GM12878 (cell line): ENCODE results near the gene TMEM131L. TPM values are rescaled to one million over a fixed set of nuclear protein-coding genes. Genes with fewer than 3 reads are reported as not detected.
A peak's percentile ranks its signal among the peaks of the same experiment; 100 is the strongest.

Source experiments
- ATAC-seq: fragments of 200-7000 bp; cut with Tn5 transposase; 3 replicates; pipeline ENCODE4 v1.9.1; 2020; ENCODE audit warnings: mild to moderate bottlenecking, moderate library complexity
- BruUV-seq: library from RNA; stranded (reverse); fragments of 400-500 nt; replicated peaks from 2 replicates; lab custom pipeline; 2021; lab: Mats Ljungman, UMichigan
- CTCF ChIA-PET: fragments of 300-600 bp; sonication (Branson Sonifier 250); formaldehyde crosslinking; extraction: SDS; loops from one replicate; lab custom pipeline; 2021; ENCODE audit warnings: inconsistent platforms; lab: Yijun Ruan, JAX
- POLR2A ChIA-PET: fragments of 350-600 bp; formaldehyde crosslinking; extraction: SDS; loops from one replicate; lab custom pipeline; 2021; ENCODE audit warnings: inconsistent platforms; lab: Charles Lee
- RAD21 ChIA-PET: fragments of 300-600 bp; sonication (Branson Sonifier 250); formaldehyde crosslinking; loops from one replicate; lab custom pipeline; 2023; ENCODE audit warnings: antibody characterized with exemption; ENCODE audit not compliant: unreplicated experiment; lab: Charles Lee
- SMC1A ChIA-PET: fragments of 300-600 bp; sonication (Branson Sonifier 250); formaldehyde crosslinking; loops from one replicate; lab custom pipeline; 2023; ENCODE audit not compliant: unreplicated experiment, uncharacterized antibody; lab: Charles Lee
- DNase-seq: peaks from one replicate; pipeline ENCODE4 v3.0.0-alpha.2; 2011; ENCODE audit warnings: low read depth, low spot score
- FAIRE-seq: peaks from 3 replicates; lab custom pipeline; 2011; peaks lifted over from hg19 to GRCh38; lab: Jason Lieb, UNC
- H2AFZ ChIP-seq: 2 replicates; pipeline ENCODE4 v1.6.0; 2011; ENCODE audit warnings: low read depth, low read length, control low read depth; ENCODE audit not compliant: control insufficient read depth
- H3K27ac ChIP-seq: 2 replicates; pipeline ENCODE4 v1.5.1; 2011; ENCODE audit warnings: control low read depth; ENCODE audit not compliant: control insufficient read depth, insufficient read depth
- H3K27me3 ChIP-seq, 2 experiments: replicated peaks in 1 of 2; 2 replicates each; pipeline versions ENCODE4 v1.6.0 to v1.6.1; 2011; ENCODE audit warnings: low read length in 1 of 2; ENCODE audit not compliant: control insufficient read depth in 2 of 2, insufficient read depth in 2 of 2
- H3K36me3 ChIP-seq, 2 experiments: 2 replicates each; pipeline ENCODE4 v1.5.1; 2011; ENCODE audit warnings: low read length in 1 of 2; ENCODE audit not compliant: control insufficient read depth in 2 of 2, insufficient read depth in 2 of 2
- H3K4me1 ChIP-seq: 2 replicates; pipeline ENCODE4 v1.6.1; 2011; ENCODE audit warnings: mild to moderate bottlenecking, low read length, moderate library complexity, mixed read lengths; ENCODE audit not compliant: control insufficient read depth, insufficient read depth
- H3K4me2 ChIP-seq: 2 replicates; pipeline ENCODE4 v1.6.0; 2011; ENCODE audit warnings: control low read depth; ENCODE audit not compliant: control insufficient read depth, insufficient read depth
- H3K4me3 ChIP-seq: fragments of 200-600 bp; sonication (generic); 2 replicates; pipeline ENCODE4 v1.5.1; 2016
- H3K79me2 ChIP-seq: 2 replicates; pipeline ENCODE4 v1.6.0; 2011; ENCODE audit warnings: low read length; ENCODE audit not compliant: control insufficient read depth, insufficient read depth
- H3K9ac ChIP-seq: 2 replicates; pipeline ENCODE4 v1.8.0; 2011; ENCODE audit warnings: low read length, control low read depth, mixed read lengths; ENCODE audit not compliant: control insufficient read depth, insufficient read depth
- H3K9me3 ChIP-seq: replicated peaks from 3 replicates; pipeline ENCODE4 v1.5.1; 2011; ENCODE audit warnings: mild to moderate bottlenecking, low read length; ENCODE audit not compliant: control insufficient read depth, insufficient read depth
- H4K20me1 ChIP-seq: 2 replicates; pipeline ENCODE4 v1.6.0; 2011; ENCODE audit not compliant: control insufficient read depth, insufficient read depth
- RAD21 ChIP-seq: IDR thresholded peaks from 2 replicates; pipeline ENCODE4 v1.6.1; 2011; ENCODE audit warnings: mild to moderate bottlenecking, low read depth, low read length, moderate library complexity; ENCODE audit not compliant: insufficient read depth
- SMC3 ChIP-seq: IDR thresholded peaks from 2 replicates; pipeline ENCODE4 v1.6.1; 2011; ENCODE audit warnings: low read length, improper control_type of control experiment, borderline replicate concordance
- TCF7 ChIP-seq: IDR thresholded peaks from 2 replicates; pipeline ENCODE4 v1.6.1; 2014; ENCODE audit warnings: antibody characterized with exemption, borderline replicate concordance
- ZNF217 ChIP-seq: fragments of 450-650 bp; IDR thresholded peaks from 2 replicates; pipeline ENCODE4 v1.6.1; 2017; ENCODE audit warnings: antibody characterized with exemption, mild to moderate bottlenecking
- ZNF274 ChIP-seq: IDR thresholded peaks from one replicate; pipeline ENCODE4 v1.8.0; 2011; ENCODE audit not compliant: insufficient read length, insufficient read depth
- WGBS: methylation state at CpG from one replicate; pipeline ENCODE4 v1.1.6; 2016; ENCODE audit warnings: low lambda C conversion rate; ENCODE audit not compliant: insufficient replicate concordance, insufficient coverage; ENCODE audit errors: missing lambda C conversion rate; 5-methylcytosine and 5-hydroxymethylcytosine counted together
- in situ Hi-C: fragments of 300-500 bp; cut with MboI; formaldehyde crosslinking; loops from 9 replicates; pipeline ENCODE4 v1.14.3; 2018; ENCODE audit warnings: mixed read lengths
- intact Hi-C: fragments of 100-400 bp; cut with micrococcal nuclease; formaldehyde crosslinking; loops from one replicate; pipeline ENCODE4 v1.14.2; 2022; ENCODE audit not compliant: unreplicated experiment
- polyA plus RNA-seq, 11 experiments: library from polyadenylated mRNA; depleted of rRNA in 4 of 11; unstranded in 6 of 11; stranded (reverse) in 5 of 11; fragments of >200 nt; fragmentation: Nextera tagmentation in 4 of 11; fragmentation: Illumina TruSeq in 1 of 11; extraction: Ambion mirVana in 4 of 11; extraction: Trizol in 1 of 11; gene quantifications; 1 replicate in 1 of 11; 2 replicates in 10 of 11; pipeline versions ENCODE4 v1.2.1 to v1.2.3, GENCODE V29; 2011 to 2016; ENCODE audit warnings: inconsistent platforms in 2 of 11, missing spikeins in 2 of 11, low read depth in 1 of 11
- total RNA-seq, 4 experiments: library from RNA; depleted of rRNA in 3 of 4; stranded (reverse); fragments of >200 nt in 3 of 4; fragmentation: Illumina TruSeq in 1 of 4; extraction: Trizol in 1 of 4; gene quantifications; 2 replicates each; pipeline versions ENCODE4 v1.2.1 to v1.2.3, GENCODE V29; 2013 to 2021
- TF ChIP-seq, protein P1 (sequence below), 3 experiments: IDR thresholded peaks in 2 of 3; conservative IDR thresholded peaks in 1 of 3; 2 replicates each; pipeline ENCODE4 v1.5.1; 2011; ENCODE audit warnings: low read depth in 3 of 3, low read length in 3 of 3, mild to moderate bottlenecking in 3 of 3, control low read depth in 2 of 3, moderate library complexity in 2 of 3, inconsistent platforms in 1 of 3, mixed read lengths in 1 of 3; ENCODE audit not compliant: control insufficient read depth in 2 of 3, insufficient read depth in 1 of 3; ENCODE audit errors: extremely low read depth in 1 of 3
- TF ChIP-seq, protein P2 (sequence below): fragments of 450-650 bp; IDR thresholded peaks from 2 replicates; pipeline ENCODE4 v1.6.1; 2017; ENCODE audit warnings: mild to moderate bottlenecking

The TMEM131L gene
- total and polyA plus RNA-seq, 10 of the 15 experiments (the other 5 are each of a cell fraction or from before 2014, with no cell fraction given): 8.5 to 101 (median 74.4) TPM

- FAIRE-seq: no peak
- Histone ChIP-seq H2AFZ (no peak overlapping the region), H3K79me2 (no peaks in the 10 kb centered on the region), H4K20me1 (0 out of 2 replicates have a peak, but pooled peaks cover 3% of the 10 kb centered on the region), H3K27ac (no peak overlapping the region), H3K36me3 (peaks cover 43 to 47% of the 10 kb centered on the region in 2 experiments), H3K4me3 (no peak overlapping the region), H3K9me3 (no peaks in the 10 kb centered on the region), H3K4me1 (no peaks in the 10 kb centered on the region), H3K4me2 (no peak overlapping the region), H3K9ac (no peak overlapping the region), H3K27me3 (no peaks in the 10 kb centered on the region)
- TF ChIP-seq ZNF217 (no peak), TCF7 (no peak), RAD21 (0 out of 2 replicates have a peak, but pooled peaks have one; percentile 16), ZNF274 (no peak), SMC3 (peak; percentile 17; the same call in 1 of the 2 replicates)
- TF ChIP-seq, protein P1, sequence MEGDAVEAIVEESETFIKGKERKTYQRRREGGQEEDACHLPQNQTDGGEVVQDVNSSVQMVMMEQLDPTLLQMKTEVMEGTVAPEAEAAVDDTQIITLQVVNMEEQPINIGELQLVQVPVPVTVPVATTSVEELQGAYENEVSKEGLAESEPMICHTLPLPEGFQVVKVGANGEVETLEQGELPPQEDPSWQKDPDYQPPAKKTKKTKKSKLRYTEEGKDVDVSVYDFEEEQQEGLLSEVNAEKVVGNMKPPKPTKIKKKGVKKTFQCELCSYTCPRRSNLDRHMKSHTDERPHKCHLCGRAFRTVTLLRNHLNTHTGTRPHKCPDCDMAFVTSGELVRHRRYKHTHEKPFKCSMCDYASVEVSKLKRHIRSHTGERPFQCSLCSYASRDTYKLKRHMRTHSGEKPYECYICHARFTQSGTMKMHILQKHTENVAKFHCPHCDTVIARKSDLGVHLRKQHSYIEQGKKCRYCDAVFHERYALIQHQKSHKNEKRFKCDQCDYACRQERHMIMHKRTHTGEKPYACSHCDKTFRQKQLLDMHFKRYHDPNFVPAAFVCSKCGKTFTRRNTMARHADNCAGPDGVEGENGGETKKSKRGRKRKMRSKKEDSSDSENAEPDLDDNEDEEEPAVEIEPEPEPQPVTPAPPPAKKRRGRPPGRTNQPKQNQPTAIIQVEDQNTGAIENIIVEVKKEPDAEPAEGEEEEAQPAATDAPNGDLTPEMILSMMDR (IDR thresholded peaks at IDR 0.05 in 2 of 3, conservative IDR thresholded peaks at IDR 0.05 in 1 of 3; ENCODE audit: control insufficient read depth in 2 of 3, extremely low read depth in 1 of 3, insufficient read depth in 1 of 3, low read depth in 3 of 3, low read length in 3 of 3): peak; percentile 24 to 56 (median 53); a peak in 4 of 6 replicates
- TF ChIP-seq, protein P2, sequence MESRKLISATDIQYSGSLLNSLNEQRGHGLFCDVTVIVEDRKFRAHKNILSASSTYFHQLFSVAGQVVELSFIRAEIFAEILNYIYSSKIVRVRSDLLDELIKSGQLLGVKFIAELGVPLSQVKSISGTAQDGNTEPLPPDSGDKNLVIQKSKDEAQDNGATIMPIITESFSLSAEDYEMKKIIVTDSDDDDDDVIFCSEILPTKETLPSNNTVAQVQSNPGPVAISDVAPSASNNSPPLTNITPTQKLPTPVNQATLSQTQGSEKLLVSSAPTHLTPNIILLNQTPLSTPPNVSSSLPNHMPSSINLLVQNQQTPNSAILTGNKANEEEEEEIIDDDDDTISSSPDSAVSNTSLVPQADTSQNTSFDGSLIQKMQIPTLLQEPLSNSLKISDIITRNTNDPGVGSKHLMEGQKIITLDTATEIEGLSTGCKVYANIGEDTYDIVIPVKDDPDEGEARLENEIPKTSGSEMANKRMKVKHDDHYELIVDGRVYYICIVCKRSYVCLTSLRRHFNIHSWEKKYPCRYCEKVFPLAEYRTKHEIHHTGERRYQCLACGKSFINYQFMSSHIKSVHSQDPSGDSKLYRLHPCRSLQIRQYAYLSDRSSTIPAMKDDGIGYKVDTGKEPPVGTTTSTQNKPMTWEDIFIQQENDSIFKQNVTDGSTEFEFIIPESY: no peak
- in situ Hi-C loops: loop anchor here (5.0 kb wide), 1 partner anchor 288 kb away; no protein-coding TSS in a partner anchor
- POLR2A ChIA-PET: no interaction called here
- no peak for DNase-seq
- SMC1A ChIA-PET: interaction anchor here (0.5 to 1.0 kb wide), 5 partner anchors 9 to 289 kb away, joined by 3 to 4 read pairs (median 3); no protein-coding TSS in a partner anchor
- RAD21 ChIA-PET: interaction anchor here (1.1 kb wide), 1 partner anchor 8 kb away, joined by 3 read pairs; no protein-coding TSS in a partner anchor
- CTCF ChIA-PET: interaction anchor here (0.5 to 4.4 kb wide), 12 partner anchors 9 to 312 kb away, joined by 3 to 22 read pairs (median 3); partner anchors contain the start of gene MND1
- BruUV-seq: no TSS peak
- intact Hi-C loops: no loop called here
- ATAC-seq: peak; percentile 9; the same call in 1 of the 3 replicates
- WGBS: 99% methylated on average over 3 of the region's 3 CpGs
Observed at GRCh38 chr4:153634738-153635353, 168.7 kb downstream of the TMEM131L start.
